ENCODE data around the gene DPYSL4.

Gene DPYSL4

DNA sequence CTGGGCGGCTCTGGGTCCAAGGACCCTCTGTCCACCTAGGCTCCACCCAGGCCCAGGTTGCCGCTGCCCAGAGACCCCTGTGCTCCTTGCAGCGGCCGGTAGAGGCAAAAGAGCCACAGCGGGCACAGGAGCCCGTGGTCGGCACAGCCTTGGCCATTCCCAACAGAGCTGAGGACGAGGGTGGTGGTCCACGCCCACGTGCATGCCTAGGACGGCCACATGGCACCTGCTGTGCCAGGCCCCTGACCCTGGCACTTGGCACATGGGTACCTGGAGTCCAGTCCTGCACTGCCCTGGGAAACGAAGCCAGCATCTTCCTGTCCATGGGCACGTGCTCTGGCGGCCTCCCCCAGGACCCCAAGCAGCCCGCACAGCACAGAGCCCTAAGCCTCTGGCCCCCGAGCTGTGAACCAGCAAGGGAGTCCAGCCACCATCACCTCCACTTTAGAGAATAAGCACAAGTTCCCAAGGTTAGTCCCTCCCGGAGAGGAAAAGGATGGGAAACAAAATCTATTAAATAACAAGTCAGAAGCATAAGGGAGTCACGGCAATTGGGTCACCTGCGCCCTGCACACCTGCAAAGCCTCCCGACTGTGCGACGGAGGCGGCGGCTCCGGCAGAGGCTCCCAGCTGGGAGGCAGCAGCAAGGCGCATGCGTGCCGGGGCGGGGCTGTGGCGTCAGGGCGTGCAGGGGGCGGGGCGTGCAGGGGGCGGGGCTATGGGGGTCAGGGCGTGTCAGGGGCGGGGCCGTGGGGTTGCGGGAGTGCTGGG is 61.9 kb downstream of the DPYSL4 start:
- no peak for DNase-seq

- DNase-seq, result no peak
Measured at GRCh38 chr10:132249226-132249724, 62.5 kb downstream of the DPYSL4 start.

- no peak for DNase-seq
Measured at GRCh38 chr10:132249824-132250375, 63.2 kb downstream of the DPYSL4 start.

- DNase-seq, result no peak
Measured at GRCh38 chr10:132250481-132251475, 64.0 kb downstream of the DPYSL4 start.

GRCh38 chr10:132251928-132252327 is 65.2 kb downstream of the DPYSL4 start:
- DNase-seq, result no peak

- no peak for DNase-seq
Measured at GRCh38 chr10:132252412-132252811, 65.7 kb downstream of the DPYSL4 start.

- no peak for DNase-seq
Measured at GRCh38 chr10:132253092-132253687, 66.4 kb downstream of the DPYSL4 start.

DNA sequence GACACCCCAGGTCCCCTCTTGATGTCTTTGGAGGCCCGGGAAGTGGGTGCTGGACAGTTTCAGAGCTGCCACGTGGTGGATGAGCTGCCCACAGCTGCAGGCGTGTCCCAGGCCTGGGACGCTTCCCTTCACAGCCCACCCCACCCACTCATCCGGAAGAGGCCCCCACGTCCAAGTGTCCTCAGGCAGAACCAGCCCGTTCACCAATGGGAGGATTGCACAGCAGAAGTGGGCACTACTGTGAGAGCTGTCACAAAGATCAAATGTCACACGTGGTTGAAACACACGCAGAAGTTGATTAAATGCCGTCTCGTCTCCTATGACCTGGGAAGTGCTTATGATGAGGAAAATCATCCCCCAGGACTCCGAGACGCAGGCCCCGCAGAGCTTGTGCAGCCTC is 68.1 kb downstream of the DPYSL4 start:
- no peak for DNase-seq

All from kidney glomerular epithelial cell (primary cell).